ENCODE data around the gene TMEM238. TPM values are rescaled to one million over a fixed set of nuclear protein-coding genes. Genes with fewer than 3 reads are reported as not detected.

The TMEM238 gene
- total RNA-seq, 1 experiment from 2014 or later = 18.1 TPM

DNA sequence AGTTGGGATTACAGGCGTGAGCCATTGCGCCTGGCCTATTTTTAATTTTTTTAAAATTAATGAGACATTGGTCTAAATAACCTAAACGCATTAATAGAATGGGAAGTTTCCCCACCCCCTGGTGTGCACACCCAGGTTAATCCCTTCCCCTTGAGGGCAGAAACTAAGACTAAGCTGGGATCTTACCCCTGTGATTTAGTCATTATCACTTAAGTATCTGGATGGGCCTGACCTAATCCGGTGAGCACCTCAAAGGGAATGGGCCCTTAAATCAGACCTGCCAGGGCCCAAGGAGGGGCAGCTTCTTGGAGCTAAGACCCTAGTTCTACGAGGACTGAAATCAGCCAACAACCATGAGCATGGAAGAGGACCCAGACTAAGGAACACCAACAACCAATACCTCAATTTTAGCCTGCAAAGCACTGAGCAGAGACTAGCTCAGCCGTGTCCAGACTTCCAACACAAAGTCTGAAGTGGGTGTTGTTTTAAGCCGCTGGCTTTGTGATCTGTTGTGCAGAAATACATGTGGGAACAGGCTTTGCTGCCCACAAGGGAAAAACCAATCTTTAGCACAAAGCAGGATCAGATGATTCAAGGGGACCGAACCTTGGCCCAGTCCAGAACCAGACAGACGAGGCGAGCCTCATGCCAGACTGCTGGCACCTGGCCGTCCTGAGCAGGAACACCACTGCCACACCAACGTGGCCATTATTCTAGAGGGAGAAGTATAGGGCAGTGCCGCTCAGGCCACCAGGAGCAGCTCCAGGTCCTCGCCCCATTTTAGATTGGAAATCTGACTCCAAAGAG lies 16.4 kb upstream of the TMEM238 start:
- CTCF ChIA-PET = no interaction called here
- no peaks in the 10 kb centered on the region for H3K27me3 Mint-ChIP-seq (ENCODE audit: insufficient read depth, unreplicated experiment)

DNA sequence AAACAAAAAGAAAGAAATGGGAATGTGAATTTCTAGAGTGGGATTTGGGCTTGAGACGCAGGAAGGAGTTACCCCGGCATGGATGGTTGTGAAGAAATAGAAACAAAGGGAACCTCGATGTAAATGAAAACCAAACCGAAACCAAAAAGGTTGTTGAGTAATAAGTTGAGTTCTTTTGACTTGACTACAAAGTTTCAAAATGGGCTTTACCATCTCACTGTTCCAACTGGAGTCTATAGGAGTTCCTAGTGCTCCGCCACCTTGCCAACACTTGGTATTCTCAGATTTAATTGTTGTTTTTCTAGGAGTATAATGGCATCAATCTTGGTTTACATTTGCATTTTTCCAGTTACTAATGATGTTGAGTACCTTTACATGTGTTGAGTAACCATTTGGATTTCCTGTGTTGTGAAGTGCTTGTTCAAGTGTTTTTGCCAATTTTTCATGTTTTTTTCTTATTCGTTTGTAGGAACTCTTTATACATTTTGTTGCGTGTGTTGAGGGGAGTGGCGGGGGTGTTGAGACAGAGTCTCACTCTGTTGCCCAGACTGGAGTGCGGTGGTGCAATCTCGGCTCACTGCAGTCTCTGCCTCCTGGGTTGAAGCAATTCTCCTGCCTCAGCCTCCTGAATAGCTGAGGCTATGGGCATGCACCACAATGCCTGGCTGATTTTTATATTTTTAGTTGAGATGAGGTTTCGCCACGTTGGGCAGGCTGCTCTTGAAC lies 14.3 kb upstream of the TMEM238 start:
- Mint-ChIP-seq H3K36me3 (ENCODE audit: insufficient read depth, unreplicated experiment) (peaks cover 60% of the 10 kb centered on the region), H3K9me3 (ENCODE audit: unreplicated experiment) (no peaks in the 10 kb centered on the region), H3K27ac (ENCODE audit: unreplicated experiment) (peak overlapping the region; percentile 56), H3K4me1 (ENCODE audit: low read depth, unreplicated experiment) (no peaks in the 10 kb centered on the region), H3K27me3 (ENCODE audit: insufficient read depth, unreplicated experiment) (no peaks in the 10 kb centered on the region), H3K4me3 (ENCODE audit: unreplicated experiment) (no peak overlapping the region)
- no TSS peak for BruUV-seq (replicated peaks)
- ChIA-PET POLR2A (interaction anchor here (1.5 kb wide), 1 partner anchor 9 kb away, joined by 15 read pairs; the partner anchor contains the start of gene UBE2S), CTCF (interaction anchor here (0.6 kb wide), 1 partner anchor 105 kb away, joined by 3 read pairs; no protein-coding TSS in a partner anchor)
- Histone ChIP-seq H3K27me3 (replicated peaks; ENCODE audit: control insufficient read depth, insufficient read depth, low read length) (no peaks in the 10 kb centered on the region), H3K36me3 (ENCODE audit: control insufficient read depth, insufficient read depth, low read length) (peaks cover 4% of the 10 kb centered on the region; the same call in 1 of the 2 replicates), H3K4me1 (no peaks in the 10 kb centered on the region), H3K9me3 (no peaks in the 10 kb centered on the region), H3K4me3 (ENCODE audit: low read depth, low read length) (no peak overlapping the region)
- intact Hi-C loops (cut with micrococcal nuclease; ENCODE audit: unreplicated experiment) = no loop called here
- TF ChIP-seq, protein P1, sequence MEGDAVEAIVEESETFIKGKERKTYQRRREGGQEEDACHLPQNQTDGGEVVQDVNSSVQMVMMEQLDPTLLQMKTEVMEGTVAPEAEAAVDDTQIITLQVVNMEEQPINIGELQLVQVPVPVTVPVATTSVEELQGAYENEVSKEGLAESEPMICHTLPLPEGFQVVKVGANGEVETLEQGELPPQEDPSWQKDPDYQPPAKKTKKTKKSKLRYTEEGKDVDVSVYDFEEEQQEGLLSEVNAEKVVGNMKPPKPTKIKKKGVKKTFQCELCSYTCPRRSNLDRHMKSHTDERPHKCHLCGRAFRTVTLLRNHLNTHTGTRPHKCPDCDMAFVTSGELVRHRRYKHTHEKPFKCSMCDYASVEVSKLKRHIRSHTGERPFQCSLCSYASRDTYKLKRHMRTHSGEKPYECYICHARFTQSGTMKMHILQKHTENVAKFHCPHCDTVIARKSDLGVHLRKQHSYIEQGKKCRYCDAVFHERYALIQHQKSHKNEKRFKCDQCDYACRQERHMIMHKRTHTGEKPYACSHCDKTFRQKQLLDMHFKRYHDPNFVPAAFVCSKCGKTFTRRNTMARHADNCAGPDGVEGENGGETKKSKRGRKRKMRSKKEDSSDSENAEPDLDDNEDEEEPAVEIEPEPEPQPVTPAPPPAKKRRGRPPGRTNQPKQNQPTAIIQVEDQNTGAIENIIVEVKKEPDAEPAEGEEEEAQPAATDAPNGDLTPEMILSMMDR (IDR thresholded peaks at IDR 0.05; ENCODE audit: insufficient read depth in 1 of 2, low read depth in 1 of 2, low read length in 1 of 2, severe bottlenecking in 1 of 2, unreplicated experiment in 1 of 2) = no peak
- no peak for DNase-seq

More for the DNA sequence above, 16.4 kb upstream of the TMEM238 start:
- peaks cover 6% of the 10 kb centered on the region; the same call in 1 of the 2 replicates for H3K36me3 ChIP-seq (ENCODE audit: control insufficient read depth, insufficient read depth, low read length)
- POLR2A ChIA-PET = no interaction called here
- TF ChIP-seq, protein P1 (IDR thresholded peaks at IDR 0.05; ENCODE audit: insufficient read depth in 1 of 2, low read depth in 1 of 2, low read length in 1 of 2, severe bottlenecking in 1 of 2, unreplicated experiment in 1 of 2) = no peak
- H3K27me3 ChIP-seq (replicated peaks; ENCODE audit: control insufficient read depth, insufficient read depth, low read length) = no peaks in the 10 kb centered on the region
- H3K36me3 Mint-ChIP-seq (ENCODE audit: insufficient read depth, unreplicated experiment) = peaks cover 80% of the 10 kb centered on the region
- H3K9me3 ChIP-seq = no peaks in the 10 kb centered on the region
- H3K4me3 Mint-ChIP-seq (ENCODE audit: unreplicated experiment) = peak overlapping the region; percentile 14
- H3K4me1 ChIP-seq = no peaks in the 10 kb centered on the region
- H3K4me3 ChIP-seq (ENCODE audit: low read depth, low read length) = no peak overlapping the region
- DNase-seq = no peak
- H3K27ac Mint-ChIP-seq (ENCODE audit: unreplicated experiment) = peak overlapping the region; percentile 17
- intact Hi-C loops (cut with micrococcal nuclease; ENCODE audit: unreplicated experiment) = loop anchor here (10.0 kb wide), 1 partner anchor 104 kb away; no protein-coding TSS in a partner anchor
- BruUV-seq (replicated peaks) = no TSS peak
- no peaks in the 10 kb centered on the region for H3K9me3 Mint-ChIP-seq (ENCODE audit: unreplicated experiment)
- peaks cover 2% of the 10 kb centered on the region for H3K4me1 Mint-ChIP-seq (ENCODE audit: low read depth, unreplicated experiment)
